Astrocyte (in vitro differentiated cells and primary cell): Measurements from ENCODE around the gene SLC38A1. TPM values are rescaled to one million over a fixed set of nuclear protein-coding genes. Genes with fewer than 3 reads are reported as not detected.

ENCODE experiments used
- DNase-seq: peaks from one replicate; pipeline ENCODE4 v3.0.0-alpha.2; 2010; ENCODE audit warnings: low read depth
- FAIRE-seq: peaks from 2 replicates; lab custom pipeline; 2011; peaks lifted over from hg19 to GRCh38; lab: Jason Lieb, UNC
- H2AFZ ChIP-seq: 2 replicates; pipeline ENCODE4 v1.6.0; 2012; ENCODE audit warnings: low read depth, low read length, inconsistent platforms
- H3K27ac ChIP-seq: 2 replicates; pipeline ENCODE4 v1.5.1; 2011; ENCODE audit warnings: low read depth, low read length, inconsistent platforms
- H3K27me3 ChIP-seq: 2 replicates; pipeline ENCODE4 v1.6.0; 2011; ENCODE audit warnings: low read length, inconsistent platforms; ENCODE audit not compliant: insufficient read depth
- H3K36me3 ChIP-seq: 2 replicates; pipeline ENCODE4 v1.5.1; 2011; ENCODE audit warnings: low read length, inconsistent platforms; ENCODE audit not compliant: insufficient read depth
- H3K4me1 ChIP-seq: 2 replicates; pipeline ENCODE4 v1.5.1; 2011; ENCODE audit warnings: low read length, inconsistent platforms; ENCODE audit not compliant: insufficient read depth
- H3K4me2 ChIP-seq: 2 replicates; pipeline ENCODE4 v1.6.0; 2012; ENCODE audit warnings: low read length, inconsistent platforms
- H3K4me3 ChIP-seq: 2 replicates; pipeline ENCODE4 v1.5.1; 2011; ENCODE audit warnings: low read depth, mild to moderate bottlenecking, low read length, inconsistent platforms; ENCODE audit not compliant: insufficient read depth
- H3K79me2 ChIP-seq: 2 replicates; pipeline ENCODE4 v1.6.0; 2012; ENCODE audit warnings: mild to moderate bottlenecking, low read length, inconsistent platforms; ENCODE audit not compliant: insufficient read depth
- H3K9ac ChIP-seq: 2 replicates; pipeline ENCODE4 v1.6.0; 2012; ENCODE audit warnings: mild to moderate bottlenecking, low read length, inconsistent platforms
- H3K9me3 ChIP-seq: 2 replicates; pipeline ENCODE4 v1.5.1; 2012; ENCODE audit warnings: low read depth, mild to moderate bottlenecking, low read length, inconsistent platforms; ENCODE audit not compliant: insufficient read depth
- H4K20me1 ChIP-seq: 2 replicates; pipeline ENCODE4 v1.6.0; 2012; ENCODE audit warnings: low read length, inconsistent platforms; ENCODE audit not compliant: insufficient read depth
- H3K27ac Mint-ChIP-seq: one replicate; pipeline ENCODE4 v1.8.0; 2021; ENCODE audit warnings: mild to moderate bottlenecking, mixed read lengths; ENCODE audit not compliant: unreplicated experiment
- H3K27me3 Mint-ChIP-seq: one replicate; pipeline ENCODE4 v1.8.0; 2021; ENCODE audit warnings: low read depth, mixed read lengths; ENCODE audit not compliant: unreplicated experiment
- H3K36me3 Mint-ChIP-seq: one replicate; pipeline ENCODE4 v1.8.0; 2021; ENCODE audit warnings: low read depth, mixed read lengths; ENCODE audit not compliant: unreplicated experiment
- H3K4me1 Mint-ChIP-seq: one replicate; pipeline ENCODE4 v1.8.0; 2021; ENCODE audit warnings: low read depth, mixed read lengths; ENCODE audit not compliant: unreplicated experiment
- H3K4me3 Mint-ChIP-seq: one replicate; pipeline ENCODE4 v1.8.0; 2021; ENCODE audit warnings: mild to moderate bottlenecking, moderate library complexity, mixed read lengths; ENCODE audit not compliant: unreplicated experiment
- H3K9me3 Mint-ChIP-seq: one replicate; pipeline ENCODE4 v1.8.0; 2021; ENCODE audit warnings: mild to moderate bottlenecking, mixed read lengths; ENCODE audit not compliant: unreplicated experiment
- CTCF ChIP-seq: IDR thresholded peaks from 2 replicates; pipeline ENCODE4 v1.5.1; 2011; ENCODE audit warnings: low read depth, mild to moderate bottlenecking, inconsistent platforms, low read length, moderate library complexity; ENCODE audit not compliant: insufficient read depth
- EZH2 ChIP-seq: IDR thresholded peaks from 2 replicates; pipeline ENCODE4 v1.6.1; 2012; ENCODE audit warnings: mild to moderate bottlenecking, low read length, inconsistent platforms; ENCODE audit not compliant: insufficient read depth
- total RNA-seq: library from RNA; stranded (reverse); gene quantifications from 2 replicates; pipeline ENCODE4 v1.2.1, GENCODE V29; 2021

SLC38A1 gene
- total RNA-seq, 1 donor from 2014 or later, result 160 TPM

- H3K27ac Mint-ChIP-seq, result no peak overlapping the region
- Histone ChIP-seq H3K9me3 (no peaks in the 10 kb centered on the region), H3K36me3 (peaks cover 2% of the 10 kb centered on the region), H3K27me3 (no peaks in the 10 kb centered on the region), H3K4me1 (peaks cover 7% of the 10 kb centered on the region), H3K9ac (no peak overlapping the region), H3K4me3 (no peak overlapping the region), H2AFZ (no peak overlapping the region), H3K79me2 (no peaks in the 10 kb centered on the region), H3K27ac (no peak overlapping the region), H4K20me1 (no peaks in the 10 kb centered on the region), H3K4me2 (no peak overlapping the region)
- H3K4me1 Mint-ChIP-seq, result peaks cover 30% of the 10 kb centered on the region
- peaks cover 28% of the 10 kb centered on the region for H3K36me3 Mint-ChIP-seq
- TF ChIP-seq EZH2 (no peak), CTCF (no peak)
- no peaks in the 10 kb centered on the region for H3K27me3 Mint-ChIP-seq
- H3K4me3 Mint-ChIP-seq, result no peak overlapping the region
- no peak for DNase-seq
- no peaks in the 10 kb centered on the region for H3K9me3 Mint-ChIP-seq
- no peak for FAIRE-seq
These were observed 54.0 kb downstream of the SLC38A1 start for GRCh38 chr12:46214668-46215436.

DNA sequence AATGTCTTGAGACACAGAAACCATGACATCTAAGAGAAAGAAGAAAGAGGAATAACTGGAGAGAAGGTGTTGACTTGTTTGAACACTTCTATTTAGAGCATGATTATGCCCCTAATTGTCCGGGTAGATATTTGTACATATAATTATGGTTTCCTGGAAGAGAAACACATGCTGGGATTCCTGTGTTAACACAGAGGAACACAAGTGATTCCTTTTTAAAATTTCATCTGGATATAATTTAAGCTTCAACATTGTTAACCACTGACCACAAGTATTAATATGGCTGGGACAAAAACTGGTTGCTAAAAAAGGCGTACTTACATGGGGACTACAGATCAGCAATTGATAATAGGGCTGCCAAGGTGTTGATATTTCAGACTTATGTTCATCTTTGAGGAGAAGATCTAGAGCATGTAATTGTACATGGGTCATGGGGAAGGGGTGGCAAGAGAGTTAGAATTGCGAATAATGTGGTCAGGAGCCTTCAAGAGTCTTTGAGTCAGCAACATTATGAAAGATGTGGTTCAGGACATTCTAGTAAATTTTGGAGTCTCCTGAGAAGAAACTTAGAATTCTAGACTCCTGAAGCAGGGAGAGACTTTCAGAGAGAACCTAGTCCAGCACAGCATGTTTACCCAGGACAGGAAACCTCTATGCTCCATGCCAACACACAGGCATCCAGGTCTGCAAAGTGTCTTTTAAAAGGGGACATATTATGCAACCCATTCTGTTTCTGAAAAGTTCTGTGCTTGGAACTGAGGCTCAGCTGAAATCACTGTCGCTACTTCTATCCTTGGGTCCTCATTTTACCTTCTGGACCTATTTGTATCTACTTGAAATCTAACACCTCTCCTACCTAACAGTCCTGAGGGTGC lies 56.5 kb downstream of the SLC38A1 start:
- H3K4me3 ChIP-seq, result no peak overlapping the region
- no peaks in the 10 kb centered on the region for H3K27me3 ChIP-seq
- H3K9me3 ChIP-seq, result no peaks in the 10 kb centered on the region
- Mint-ChIP-seq H3K27me3 (no peaks in the 10 kb centered on the region), H3K4me3 (no peak overlapping the region), H3K27ac (no peak overlapping the region), H3K4me1 (peaks cover 15% of the 10 kb centered on the region), H3K9me3 (no peaks in the 10 kb centered on the region), H3K36me3 (peaks cover 27% of the 10 kb centered on the region)
- H3K4me2 ChIP-seq, result no peak overlapping the region
- H3K36me3 ChIP-seq, result peaks cover 2% of the 10 kb centered on the region
- no peak overlapping the region for H2AFZ ChIP-seq
- H3K4me1 ChIP-seq, result no peaks in the 10 kb centered on the region
- H3K79me2 ChIP-seq, result no peaks in the 10 kb centered on the region
- no peak for FAIRE-seq
- TF ChIP-seq EZH2 (no peak), CTCF (no peak)
- no peak for DNase-seq
- no peak overlapping the region for H3K9ac ChIP-seq
- no peaks in the 10 kb centered on the region for H4K20me1 ChIP-seq
- no peak overlapping the region for H3K27ac ChIP-seq
